GM21717 (cell line): ENCODE results near the gene INTS1.
A peak's percentile ranks its signal among the peaks of the same experiment; 100 is the strongest.

Experiments used
- ATAC-seq: cut with Tn5 transposase; IDR thresholded peaks from one replicate; pipeline ENCODE4 v1.9.1; 2021; ENCODE audit warnings: mild to moderate bottlenecking, moderate library complexity; ENCODE audit not compliant: unreplicated experiment

Gene INTS1

DNA sequence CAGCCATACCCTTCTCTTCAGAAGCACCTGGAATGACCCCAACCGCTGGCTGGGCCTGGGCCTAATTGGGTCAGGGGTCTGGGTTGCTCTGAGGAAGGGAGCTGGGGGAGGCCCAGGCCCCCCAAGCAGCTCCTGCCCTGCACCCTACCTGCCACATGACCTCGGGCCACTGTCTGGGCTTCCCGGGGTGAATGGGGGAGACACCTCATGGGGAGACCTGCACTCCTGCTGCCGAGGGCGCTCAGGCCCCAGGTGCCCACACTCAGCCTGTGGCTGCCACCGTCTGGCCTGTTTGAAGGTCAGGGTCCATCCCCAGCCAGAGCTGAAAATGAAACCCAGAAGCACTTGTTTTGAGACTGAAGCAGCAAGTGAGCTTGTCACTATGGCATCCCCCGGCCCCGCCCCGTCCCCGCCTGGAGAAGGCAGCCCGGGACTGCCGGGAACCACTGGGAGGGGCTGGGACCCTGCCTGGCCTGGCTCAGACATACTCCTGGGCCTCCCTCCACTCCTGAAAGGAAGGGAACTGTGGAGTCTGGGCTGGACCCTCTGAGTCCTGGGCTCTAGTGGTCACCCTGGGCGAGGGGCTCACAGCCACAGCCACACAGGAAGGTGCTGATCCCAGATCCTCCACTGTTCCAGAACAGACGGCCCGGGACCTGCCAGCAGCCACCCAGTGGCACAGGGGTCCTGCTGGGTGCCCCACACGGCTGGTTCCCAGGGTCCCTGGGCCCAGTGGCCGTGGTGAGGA lies 37.5 kb downstream of the INTS1 start:
- no peak for ATAC-seq

DNA sequence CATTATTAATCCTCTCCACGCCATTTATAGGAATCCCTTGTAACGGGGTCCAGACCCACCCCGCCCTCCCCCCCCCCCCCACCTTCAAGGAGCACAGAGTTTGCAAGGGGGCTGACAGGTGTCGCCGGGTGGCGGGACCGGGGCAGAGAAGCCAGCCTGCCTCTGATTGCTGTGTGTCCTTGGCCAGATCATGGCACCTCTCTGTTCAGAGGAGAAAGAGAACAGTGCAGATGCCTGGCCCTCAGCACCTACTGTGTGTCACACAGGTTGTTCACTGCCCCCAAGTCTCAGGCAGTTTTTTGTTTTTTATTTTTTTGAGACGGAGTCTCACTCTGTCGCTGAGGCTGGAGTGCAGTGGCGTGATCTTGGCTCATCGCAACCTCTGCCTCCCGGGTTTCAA lies 39.5 kb downstream of the INTS1 start:
- no peak for ATAC-seq

GRCh38 chr7:1463676-1464223 lies 40.4 kb downstream of the INTS1 start:
- no peak for ATAC-seq

- no peak for ATAC-seq
These were observed 42.4 kb downstream of the INTS1 start for GRCh38 chr7:1461646-1462375.

GRCh38 chr7:1460821-1461645 lies 43.2 kb downstream of the INTS1 start:
- ATAC-seq = no peak

GRCh38 chr7:1459920-1460820 lies 44.0 kb downstream of the INTS1 start:
- ATAC-seq = no peak

DNA sequence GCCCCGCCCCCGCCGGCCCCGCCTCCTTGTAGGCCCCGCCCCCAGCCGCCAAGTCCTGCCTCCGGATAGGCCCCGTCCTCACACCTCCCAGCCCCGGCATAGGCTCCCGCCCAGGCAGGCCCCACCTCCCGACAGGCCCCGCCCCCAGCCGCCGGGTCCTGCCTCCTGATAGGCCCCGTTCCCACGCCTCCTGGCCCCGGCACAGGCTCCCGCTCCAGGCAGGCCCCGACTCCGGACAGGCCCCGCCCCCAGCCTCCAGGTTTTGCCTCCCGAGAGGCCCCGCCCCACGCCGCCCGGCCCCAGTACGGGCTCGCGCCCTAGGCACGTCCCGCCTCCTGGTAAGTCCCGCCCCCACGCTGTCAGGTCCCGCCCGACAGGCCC lies 44.7 kb downstream of the INTS1 start:
- peak; percentile 93 for ATAC-seq

- ATAC-seq = peak; percentile 24
These were observed 45.3 kb downstream of the INTS1 start, which contains the start of gene MICALL2 for GRCh38 chr7:1458683-1459511. MICALL2 (minus strand) TSS chr7:1459470; CDS start chr7:1459326, 144 bp downstream.

DNA sequence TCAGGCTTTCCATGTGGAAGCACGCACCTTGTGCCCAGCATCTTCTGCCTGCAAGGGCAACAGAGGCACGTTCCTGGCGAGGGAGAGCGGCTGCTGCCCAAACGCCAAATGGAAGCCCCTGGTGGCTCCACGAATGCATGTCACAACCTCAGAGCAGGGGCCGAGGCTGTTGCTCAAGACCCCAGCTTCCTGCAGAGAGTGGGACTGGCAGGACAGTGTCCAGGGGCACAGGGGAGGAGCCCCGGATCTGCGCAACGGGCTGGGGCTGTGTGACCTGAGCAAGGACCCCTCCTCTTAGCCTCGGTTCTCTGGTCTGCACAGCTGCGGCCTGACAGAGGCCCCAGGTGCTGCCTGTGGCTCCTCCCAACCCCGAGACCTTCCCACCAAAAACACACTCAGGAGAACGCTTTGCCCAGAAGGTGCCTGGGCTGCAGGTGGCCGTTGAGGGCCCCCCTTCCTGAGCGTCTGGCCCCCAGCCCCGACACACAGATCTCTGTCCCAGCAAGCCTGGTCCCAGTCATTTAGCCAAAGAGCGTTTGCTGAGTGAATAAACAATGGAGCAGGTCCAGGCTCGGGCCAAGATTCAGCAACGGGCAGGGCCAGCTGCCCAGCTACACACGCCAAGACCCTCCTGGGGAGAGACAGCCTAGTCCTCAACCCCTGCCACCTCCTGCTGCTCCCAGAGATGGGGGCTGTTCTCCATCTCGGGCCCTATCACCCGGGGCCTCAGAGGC lies 46.1 kb downstream of the INTS1 start:
- no peak for ATAC-seq

GRCh38 chr7:1457059-1457948 lies 46.9 kb downstream of the INTS1 start:
- no peak for ATAC-seq

DNA sequence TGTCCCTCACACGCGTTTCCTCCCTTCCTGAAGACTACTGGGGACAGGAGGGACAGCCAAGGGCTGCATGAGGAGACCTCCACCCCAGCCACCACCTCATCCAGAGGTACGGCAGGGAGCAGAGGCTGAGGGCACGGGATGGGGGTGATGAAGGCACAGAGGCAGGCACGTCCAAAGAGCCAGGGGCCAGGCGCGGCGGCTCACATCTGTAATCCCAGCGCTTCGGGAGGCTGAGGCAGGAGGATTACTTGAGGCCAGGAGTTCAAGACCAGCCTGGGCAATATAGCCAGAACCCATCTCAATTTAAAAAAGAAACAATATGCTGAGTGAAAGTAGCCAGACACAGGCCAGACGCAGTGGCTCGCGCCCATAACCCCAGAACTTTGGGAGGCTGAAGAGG lies 48.2 kb downstream of the INTS1 start:
- no peak for ATAC-seq

- no peak for ATAC-seq
These were observed 48.8 kb downstream of the INTS1 start for GRCh38 chr7:1455241-1455939.

- no peak for ATAC-seq
These were observed 49.6 kb downstream of the INTS1 start for GRCh38 chr7:1454542-1454941.

DNA sequence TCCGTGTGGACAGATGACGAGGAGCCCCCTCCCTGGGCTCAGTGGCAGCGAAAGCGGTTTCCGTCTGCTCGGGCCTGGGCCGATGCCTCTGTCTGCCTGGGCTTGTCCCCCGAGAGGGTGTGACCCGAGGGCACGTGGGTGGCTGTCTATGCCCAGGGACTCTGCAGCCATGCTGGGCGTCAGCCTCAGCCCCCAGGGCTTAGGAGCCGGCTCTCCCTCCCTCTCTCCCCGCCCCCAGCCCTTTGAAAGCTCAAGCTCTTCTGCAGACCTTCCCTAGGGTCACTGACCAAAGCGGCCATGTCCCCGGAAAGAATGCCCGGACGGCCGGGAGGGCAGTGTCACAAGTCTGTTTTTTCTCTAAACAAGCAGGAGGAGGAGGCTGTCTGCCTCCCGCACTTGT lies 52.0 kb downstream of the INTS1 start:
- ATAC-seq = no peak

GRCh38 chr7:1450987-1451386 lies 53.2 kb downstream of the INTS1 start:
- ATAC-seq = no peak

DNA sequence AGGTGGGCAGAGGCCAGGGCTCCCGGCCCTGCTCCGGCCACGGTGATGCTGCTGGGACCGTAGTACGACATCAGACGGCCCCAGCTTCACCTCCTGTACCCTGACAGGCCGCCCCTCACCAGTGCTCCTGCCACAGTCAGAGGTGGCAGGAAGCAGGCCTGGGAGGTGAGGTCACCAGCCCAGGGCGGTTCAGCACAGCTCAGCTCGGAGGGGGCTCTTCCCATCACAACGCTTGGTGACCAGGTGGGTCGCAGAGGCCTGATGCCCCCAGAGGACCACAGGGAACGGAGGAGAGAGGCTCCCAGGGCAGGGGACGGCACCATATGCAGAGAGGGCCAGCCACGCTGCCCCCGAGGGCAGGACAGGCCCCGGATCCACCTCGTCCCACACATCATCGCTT lies 53.8 kb downstream of the INTS1 start:
- ATAC-seq = no peak

DNA sequence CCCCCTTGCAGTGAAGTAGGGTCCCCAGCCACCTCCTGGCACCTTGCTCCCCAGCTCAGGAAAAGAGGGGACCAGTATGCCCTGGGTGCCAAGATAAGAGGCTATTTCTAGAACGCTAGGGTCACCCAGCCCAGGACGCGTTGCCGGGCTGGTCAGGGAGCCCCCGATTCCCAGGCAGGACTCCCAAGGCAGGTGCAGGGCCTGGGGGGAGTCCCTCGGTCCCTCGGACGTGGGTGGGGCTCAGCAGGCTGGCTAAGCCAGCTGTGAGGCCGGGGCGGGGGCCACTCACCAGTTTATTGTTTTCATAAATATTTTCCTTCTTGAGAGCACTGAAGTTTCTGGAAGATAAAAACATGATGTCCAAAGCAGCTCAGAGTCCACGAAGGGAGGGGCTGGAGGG lies 54.2 kb downstream of the INTS1 start:
- ATAC-seq = no peak
